DMS79 (cell line): Measurements from ENCODE around the gene RIT1.

ENCODE experiments used
- DNase-seq: peaks from one replicate; lab custom pipeline; 2025; lab: John Stamatoyannopoulos, UW

Gene RIT1

GRCh38 chr1:155892796-155893195, 18.4 kb downstream of the RIT1 start:
- no peak for DNase-seq

GRCh38 chr1:155890251-155890650, 20.9 kb downstream of the RIT1 start:
- DNase-seq, result no peak

- DNase-seq, result no peak
Measured at GRCh38 chr1:155889566-155889965, 21.6 kb downstream of the RIT1 start.

DNA sequence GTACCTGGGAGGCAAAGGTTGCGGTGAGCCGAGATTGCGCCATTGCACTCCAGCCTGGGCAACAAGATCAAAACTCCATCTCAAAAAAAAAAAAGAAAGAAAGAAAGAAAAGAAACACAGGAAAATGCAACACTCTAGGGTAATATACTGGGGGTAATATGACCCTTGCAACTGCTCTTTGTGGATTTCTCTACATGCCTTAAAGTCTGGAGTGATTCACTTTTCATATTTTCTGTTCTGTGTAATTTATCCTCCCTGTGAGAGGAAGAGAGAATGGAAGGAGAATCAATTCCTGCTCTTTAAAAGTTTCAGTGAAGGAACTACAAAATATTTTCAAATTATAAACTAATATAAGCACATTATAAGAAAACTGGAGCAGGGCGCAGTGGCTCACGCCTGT, 22.7 kb downstream of the RIT1 start:
- DNase-seq, result no peak

DNA sequence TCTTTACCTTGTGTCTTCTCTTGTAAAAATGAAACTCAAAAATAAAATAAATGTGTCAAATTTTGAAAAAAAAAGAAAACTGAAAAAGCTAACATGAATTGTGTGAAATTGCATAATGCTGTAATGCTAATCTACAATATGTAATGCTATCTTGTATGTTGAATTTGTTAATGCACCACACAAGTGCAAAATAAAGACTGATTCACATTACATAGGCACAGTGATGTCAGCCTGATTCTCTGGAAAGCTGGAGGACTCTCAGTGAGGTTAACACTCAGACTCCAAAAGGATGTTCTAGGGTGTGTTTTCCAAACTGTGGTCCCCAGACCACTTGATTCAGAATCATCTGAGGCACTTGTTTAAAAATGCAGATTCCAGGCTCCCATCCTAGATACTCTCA, 26.2 kb downstream of the RIT1 start:
- no peak for DNase-seq

DNA sequence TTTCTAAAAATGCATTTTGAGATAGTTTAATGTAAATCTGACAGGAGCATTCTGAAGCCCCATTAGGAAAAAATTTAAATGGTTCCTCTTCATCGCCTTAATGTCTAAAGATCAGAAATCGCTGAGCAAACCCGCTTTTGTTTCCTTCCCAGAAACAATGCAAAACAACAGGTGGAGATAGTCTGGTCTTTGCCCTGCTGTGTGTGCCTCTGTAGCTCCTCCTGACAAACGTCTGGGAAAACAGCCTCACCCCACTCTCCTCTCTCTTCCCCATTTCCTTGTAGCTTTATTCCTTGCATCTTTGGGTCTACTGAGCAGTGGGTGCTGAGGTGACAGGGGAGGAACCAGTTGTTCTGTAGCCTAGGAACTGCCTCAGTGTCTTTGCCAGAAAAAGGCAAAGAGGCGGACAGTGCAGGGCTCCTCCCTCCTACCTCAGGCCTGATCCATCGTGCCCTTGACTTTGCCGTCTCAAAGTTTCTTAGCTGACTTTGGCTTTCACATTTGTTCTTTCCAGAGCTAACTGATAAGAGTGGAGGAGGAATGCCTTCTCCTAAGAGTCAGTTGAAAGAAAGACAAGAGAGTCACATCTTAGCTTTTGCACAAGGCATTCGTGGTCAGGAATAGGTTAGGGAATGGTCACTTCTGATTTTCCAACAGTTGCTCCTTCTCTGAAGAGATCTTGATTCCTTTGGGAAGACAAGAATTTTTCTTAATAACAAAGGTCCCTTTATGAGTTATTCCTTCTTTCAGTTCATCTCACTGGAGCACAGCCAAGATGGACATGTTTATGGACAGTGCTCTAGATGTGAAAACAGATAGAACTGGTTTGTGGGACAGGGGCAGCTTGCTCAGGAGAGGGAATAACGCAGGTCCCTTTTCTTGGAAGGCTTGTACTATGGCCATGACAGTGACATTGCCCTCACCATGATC, 26.9 kb downstream of the RIT1 start:
- DNase-seq, result no peak

DNA sequence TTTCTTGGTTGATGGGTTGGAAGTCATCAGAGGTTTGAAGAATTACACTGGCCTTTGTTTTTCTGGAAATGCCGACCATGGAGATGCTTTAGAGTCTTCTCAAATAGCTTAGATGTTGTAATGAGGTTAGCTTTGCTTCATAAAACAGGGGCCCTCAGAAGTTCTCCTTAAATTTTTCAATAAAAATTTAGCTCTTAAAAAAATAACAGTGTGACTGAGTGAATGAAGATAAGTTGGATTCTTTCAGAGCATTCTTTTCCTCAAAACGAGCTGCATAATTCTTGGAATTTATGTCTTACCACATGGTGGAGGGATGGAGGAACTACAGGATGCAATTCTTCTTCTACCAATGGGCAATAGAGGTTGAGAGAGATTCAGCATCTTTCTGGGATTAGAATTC, 28.4 kb downstream of the RIT1 start:
- no peak for DNase-seq

- DNase-seq, result no peak
Measured at GRCh38 chr1:155882235-155882634, 28.9 kb downstream of the RIT1 start.

DNA sequence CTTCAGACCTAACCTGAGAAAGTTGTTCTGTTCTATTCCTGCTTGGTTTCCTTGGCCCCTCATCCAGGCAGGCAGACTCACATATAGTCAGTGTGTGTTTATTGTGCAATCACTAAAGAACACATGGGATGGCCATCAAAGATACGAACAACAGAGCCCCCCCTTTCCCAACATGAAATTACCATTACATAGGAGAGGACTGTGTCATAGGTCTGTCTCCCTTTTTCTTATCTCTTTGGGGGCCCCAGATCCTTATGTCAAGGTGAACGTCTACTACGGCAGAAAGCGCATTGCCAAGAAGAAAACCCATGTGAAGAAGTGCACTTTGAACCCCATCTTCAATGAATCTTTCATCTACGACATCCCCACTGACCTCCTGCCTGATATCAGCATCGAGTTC, 30.2 kb downstream of the RIT1 start:
- DNase-seq, result no peak

DNA sequence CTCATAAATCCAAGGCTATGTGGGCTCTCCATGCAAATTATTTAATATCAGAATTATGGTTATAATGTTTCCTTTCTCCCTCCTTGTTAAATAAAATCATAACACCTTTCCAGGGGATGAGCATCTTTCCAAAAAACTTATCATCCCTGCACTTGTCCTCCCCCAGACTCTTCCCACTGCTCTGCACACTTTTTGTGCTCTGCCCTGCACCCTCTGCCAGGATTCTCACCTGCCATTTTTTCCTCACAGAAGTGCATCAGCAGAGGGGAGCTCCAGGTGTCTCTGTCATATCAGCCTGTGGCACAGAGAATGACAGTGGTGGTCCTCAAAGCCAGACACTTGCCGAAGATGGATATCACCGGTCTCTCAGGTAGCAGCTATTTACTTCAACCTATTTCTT, 30.9 kb downstream of the RIT1 start:
- no peak for DNase-seq

DNA sequence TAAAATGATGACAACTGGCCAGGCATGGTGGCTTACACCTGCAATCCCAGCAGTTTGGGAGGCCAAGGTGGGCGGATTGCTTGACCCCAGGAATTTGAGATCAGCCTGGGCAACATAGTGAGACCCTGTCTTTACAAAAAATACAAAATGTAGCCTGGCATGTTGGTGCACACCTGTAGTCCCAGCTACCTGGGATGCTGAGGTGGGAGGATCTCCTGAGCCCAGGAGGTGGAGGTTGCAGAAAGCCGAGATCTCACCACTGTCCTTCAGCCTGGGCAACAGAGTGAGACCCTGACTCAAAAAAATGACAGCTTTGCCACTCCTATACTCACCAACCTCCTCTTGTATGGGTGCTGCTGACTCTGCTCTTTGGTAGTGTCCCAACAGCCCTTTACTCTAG, 33.2 kb downstream of the RIT1 start:
- DNase-seq, result no peak

- peak; percentile 59 for DNase-seq
Measured at GRCh38 chr1:155873860-155874259, 37.3 kb downstream of the RIT1 start.

GRCh38 chr1:155872527-155872926, 38.6 kb downstream of the RIT1 start:
- DNase-seq, result no peak

DNA sequence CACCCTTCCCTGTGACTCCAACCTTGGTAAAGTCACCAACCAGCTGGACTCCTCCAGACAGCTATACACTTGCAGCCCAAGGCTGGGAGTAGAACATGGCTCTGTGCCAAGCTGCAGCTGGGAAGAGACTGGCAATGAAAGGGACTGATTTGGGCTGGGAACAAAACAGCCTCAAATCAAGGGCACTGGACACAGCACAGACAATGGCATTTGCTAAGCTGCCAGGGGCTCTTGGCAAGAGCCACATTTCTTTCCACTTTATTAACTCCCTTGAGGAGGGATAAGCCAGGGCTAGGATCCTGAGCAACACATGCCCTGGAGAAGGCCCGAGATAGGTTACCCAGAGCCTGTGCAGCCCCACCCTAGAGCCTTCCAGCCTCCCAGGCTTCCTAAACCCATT, 39.8 kb downstream of the RIT1 start:
- peak; percentile 81 for DNase-seq

GRCh38 chr1:155867766-155868165, 43.4 kb downstream of the RIT1 start:
- no peak for DNase-seq

DNA sequence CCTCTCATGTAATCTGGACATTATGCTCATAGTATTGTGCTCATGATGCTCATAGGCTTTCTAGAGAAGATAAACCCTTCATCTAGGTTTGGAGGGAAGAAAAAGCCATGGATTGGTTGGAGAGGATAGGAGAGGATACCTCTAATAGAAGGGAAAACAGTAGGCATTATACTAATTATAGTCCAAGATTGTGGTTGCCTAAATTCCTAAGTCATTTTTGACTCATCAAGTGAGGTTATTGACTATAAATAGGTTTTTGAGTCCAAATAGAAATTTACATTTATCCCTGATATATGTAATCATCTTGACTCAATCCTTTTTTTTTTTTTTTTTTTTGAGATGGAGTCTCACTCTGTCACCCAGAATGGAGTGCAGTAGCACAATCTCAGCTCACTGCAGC, 46.8 kb downstream of the RIT1 start:
- DNase-seq, result no peak

- DNase-seq, result peak; percentile 88
Measured at GRCh38 chr1:155861896-155862295, 49.3 kb downstream of the RIT1 start.

GRCh38 chr1:155860970-155861510, 50.1 kb downstream of the RIT1 start:
- DNase-seq, result no peak

GRCh38 chr1:155859881-155860871, 51.0 kb downstream of the RIT1 start:
- peak; percentile 76 for DNase-seq

DNA sequence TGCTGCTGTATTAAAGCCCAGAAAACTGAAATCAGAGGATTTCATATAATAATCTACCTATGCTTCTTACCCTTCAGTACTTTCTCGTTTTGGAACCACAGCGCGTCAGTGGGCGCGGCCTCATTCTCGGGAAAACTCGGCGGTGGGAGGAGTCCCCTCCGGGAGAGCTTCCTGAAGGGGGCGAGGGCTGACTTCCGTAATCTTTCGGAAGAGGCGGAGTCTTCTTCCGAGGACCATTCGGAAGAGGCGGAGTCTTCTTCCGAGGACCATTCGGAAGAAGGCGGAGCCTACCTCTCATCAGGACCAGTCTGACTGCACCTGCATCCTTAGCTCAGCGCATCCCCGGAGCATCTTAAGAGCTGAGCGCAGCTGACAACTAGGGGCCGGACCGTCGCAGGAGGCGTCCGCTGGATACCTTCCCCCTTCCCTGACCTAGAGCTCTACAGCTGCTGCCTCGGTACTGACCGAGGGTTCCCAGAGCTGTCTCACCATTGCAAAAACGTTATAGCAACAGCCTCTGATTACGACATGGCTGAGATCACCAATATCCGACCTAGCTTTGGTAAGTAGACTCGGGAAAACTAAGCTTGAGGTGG, 51.8 kb downstream of the RIT1 start, which contains the start of gene SYT11:
SYT11 (plus strand) TSS at position 334 of the 596 bp plus-strand sequence; CDS start at position 529, 195 bp downstream.
- peak; percentile 95 for DNase-seq

- DNase-seq, result no peak
Measured at GRCh38 chr1:155858800-155859233, 52.3 kb downstream of the RIT1 start.
